ENCODE results near the gene SPTBN4. TPM values are rescaled to one million over a fixed set of nuclear protein-coding genes. Genes with fewer than 3 reads are reported as not detected.
"Not testable (repeated sequence)": the region's sequence is repeated elsewhere in the genome, so short reads cannot be mapped to it uniquely, and the experiment has no call there.

Gene SPTBN4
- total RNA-seq, 1 experiment from 2014 or later: 6.3 TPM

GRCh38 chr19:40458597-40458974 is 8.2 kb upstream of the SPTBN4 start:
- in situ Hi-C loops (cut with HindIII; ENCODE audit: low pct_unique_long_range_greater_than_20kb, low sequenced_read_pairs): no loop called here
- DNase-seq (ENCODE audit: low read depth): no peak

DNA sequence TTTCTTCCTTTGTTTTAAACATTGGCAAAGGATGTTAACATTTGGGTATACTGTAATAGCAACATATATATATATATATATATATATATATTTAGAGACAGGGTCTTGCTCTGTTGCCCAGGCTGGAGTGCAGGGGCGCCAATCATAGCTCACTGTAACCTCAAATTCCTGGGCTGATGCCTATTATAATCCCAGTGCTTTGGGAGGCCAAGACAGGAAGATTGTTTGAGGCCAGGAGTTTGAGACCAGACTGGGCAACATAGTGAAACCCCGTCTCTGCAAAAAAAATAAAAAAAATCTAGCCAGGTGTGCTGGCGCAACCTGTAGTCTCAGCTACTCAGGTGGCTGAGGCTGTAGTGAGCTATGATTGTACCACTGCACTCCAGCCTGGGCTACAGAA is 6.6 kb upstream of the SPTBN4 start:
- no peak for DNase-seq (ENCODE audit: low read depth)
- in situ Hi-C loops (cut with HindIII; ENCODE audit: low pct_unique_long_range_greater_than_20kb, low sequenced_read_pairs): no loop called here

DNA sequence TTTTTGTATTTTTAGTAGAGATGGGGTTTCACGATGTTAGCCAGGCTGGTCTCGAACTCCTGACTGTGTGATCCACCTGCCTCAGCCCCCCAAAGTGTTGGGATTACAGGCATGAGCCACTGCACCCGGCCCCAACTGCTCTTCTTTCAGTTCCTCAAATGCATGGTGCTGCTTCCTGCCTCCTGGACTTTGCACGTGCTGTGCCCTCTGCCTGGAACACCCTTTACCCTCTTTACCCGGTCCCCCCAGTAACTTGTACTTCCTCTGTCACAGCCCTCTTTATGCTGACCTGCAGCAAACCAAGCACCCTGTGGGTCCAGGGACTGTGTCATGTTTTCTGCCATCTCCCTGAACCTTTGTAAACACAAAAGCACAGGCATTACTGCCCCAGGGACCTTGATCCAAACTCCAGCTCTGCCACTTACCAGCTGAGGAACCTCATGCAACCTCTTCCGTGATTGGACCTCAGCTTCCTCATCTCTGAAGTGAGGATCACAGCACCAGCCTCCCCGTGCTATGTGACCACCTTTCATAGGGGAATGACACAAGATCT is 5.1 kb upstream of the SPTBN4 start:
- no peak for DNase-seq (ENCODE audit: low read depth)
- in situ Hi-C loops (cut with HindIII; ENCODE audit: low pct_unique_long_range_greater_than_20kb, low sequenced_read_pairs): no loop called here

DNA sequence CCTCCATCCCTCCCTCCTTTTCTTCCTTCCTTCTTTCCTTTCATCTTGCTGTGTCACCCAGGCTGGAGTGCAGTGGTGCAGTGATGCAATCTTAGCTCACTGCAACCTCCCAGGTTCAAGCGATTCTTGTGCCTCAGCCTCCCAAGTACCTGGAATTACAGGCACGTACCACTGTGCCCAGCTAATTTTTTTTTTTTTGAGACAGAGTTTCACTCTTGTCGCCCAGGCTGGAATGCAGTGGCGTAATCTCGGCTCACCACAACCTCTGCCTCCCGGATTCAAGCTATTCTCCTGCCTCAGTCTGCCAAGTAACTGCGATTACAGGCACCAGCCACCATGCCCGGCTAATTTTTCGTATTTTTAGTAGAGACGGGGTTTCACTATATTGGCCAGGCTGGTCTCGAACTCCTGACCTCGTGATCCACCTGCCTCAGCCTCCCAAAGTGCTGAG is 3.2 kb upstream of the SPTBN4 start:
- peak; percentile 74 for DNase-seq (ENCODE audit: low read depth)
- in situ Hi-C loops (cut with HindIII; ENCODE audit: low pct_unique_long_range_greater_than_20kb, low sequenced_read_pairs): not testable (repeated sequence)

DNA sequence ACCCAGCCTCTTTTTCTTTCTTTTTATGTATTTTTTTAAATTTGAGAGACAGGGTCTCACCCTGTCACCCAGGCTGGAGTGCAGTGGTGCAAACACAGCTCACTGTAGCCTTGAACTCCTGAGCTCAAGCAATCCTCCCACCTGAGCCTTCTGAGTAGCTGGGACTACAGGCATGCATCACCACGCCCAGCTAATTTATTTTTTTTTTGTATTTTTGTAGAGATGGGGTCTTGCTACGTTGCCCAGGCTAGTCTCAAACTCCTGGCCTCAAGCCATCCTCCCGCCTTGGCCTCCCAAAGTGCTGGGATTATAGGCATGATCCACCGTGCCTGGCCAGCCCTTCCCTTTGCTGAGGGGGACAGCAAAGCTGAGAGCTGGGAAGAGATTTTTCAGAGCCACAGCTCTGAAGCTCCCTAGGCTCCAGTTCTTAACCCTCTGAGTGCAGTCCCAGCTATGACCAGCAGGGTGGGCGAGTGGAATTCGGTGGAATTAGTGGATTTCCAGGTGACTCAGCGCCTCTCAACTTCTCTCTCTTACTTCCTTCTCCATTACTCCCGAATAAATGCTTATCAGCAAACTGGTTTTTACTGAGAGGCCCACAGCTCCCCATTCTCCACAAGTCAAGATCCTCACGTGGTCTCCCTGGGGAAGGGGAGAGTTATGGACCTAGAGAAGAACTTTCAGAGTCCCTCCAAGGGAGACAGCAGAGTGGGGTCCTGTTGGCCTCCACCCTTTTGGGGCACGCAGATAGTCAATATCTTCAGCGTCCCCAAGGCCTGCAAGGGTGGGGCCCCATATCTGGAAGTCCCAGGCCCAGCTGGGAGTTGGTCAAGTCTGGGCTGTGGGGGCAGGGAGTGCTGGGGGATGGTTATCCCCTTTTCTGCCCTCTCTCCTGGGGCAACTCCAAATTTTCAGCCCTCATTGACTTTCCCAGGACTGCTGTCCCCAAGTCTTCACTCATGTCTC is 2.5 kb upstream of the SPTBN4 start:
- peak; percentile 92 for DNase-seq (ENCODE audit: low read depth)
- in situ Hi-C loops (cut with HindIII; ENCODE audit: low pct_unique_long_range_greater_than_20kb, low sequenced_read_pairs): no loop called here

DNA sequence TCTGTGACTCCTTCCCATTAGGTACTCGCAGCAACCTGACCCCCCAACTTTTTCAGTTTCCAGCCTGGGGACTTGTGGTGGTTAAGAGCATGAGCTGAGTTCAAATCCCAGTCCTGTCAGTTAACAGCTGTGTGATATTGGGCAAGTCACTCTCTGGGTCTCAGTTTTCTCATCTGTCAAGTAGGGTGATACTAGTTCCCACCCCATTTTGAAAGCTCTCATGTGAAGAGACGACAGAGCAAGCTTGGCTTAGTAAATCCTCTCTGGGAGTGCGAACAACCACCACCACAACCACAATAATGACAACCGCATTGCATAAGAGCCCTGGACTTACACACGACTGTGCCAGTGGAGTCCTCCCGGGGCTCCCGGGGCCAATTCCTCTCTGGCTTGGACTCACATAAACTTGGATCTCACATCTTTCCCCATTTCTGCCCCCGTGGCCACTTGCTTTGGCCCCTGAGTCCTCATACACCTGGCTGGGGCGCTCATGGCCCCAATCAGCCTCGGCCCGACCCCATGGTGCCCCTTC is 1.7 kb upstream of the SPTBN4 start:
- in situ Hi-C loops (cut with HindIII; ENCODE audit: low pct_unique_long_range_greater_than_20kb, low sequenced_read_pairs): no loop called here
- no peak for DNase-seq (ENCODE audit: low read depth)

GRCh38 chr19:40465557-40466218 is 1.1 kb upstream of the SPTBN4 start, which contains the start of gene BLVRB:
TSS of gene BLVRB (minus strand) at chr19:40465745. CDS start at chr19:40465688, 57 bp downstream.
- in situ Hi-C loops (cut with HindIII; ENCODE audit: low pct_unique_long_range_greater_than_20kb, low sequenced_read_pairs): no loop called here

GRCh38 chr19:40466219-40466984 is 399 bp upstream of the SPTBN4 start:
- DNase-seq (ENCODE audit: low read depth): no peak
- in situ Hi-C loops (cut with HindIII; ENCODE audit: low pct_unique_long_range_greater_than_20kb, low sequenced_read_pairs): no loop called here

More at GRCh38 chr19:40465557-40466218, 1.1 kb upstream of the SPTBN4 start, which contains the start of gene BLVRB:
- peak; percentile 100 for DNase-seq (ENCODE audit: low read depth)

GRCh38 chr19:40469011-40469410 is 2.2 kb downstream of the SPTBN4 start:
- in situ Hi-C loops (cut with HindIII; ENCODE audit: low pct_unique_long_range_greater_than_20kb, low sequenced_read_pairs): no loop called here
- no peak for DNase-seq (ENCODE audit: low read depth)

DNA sequence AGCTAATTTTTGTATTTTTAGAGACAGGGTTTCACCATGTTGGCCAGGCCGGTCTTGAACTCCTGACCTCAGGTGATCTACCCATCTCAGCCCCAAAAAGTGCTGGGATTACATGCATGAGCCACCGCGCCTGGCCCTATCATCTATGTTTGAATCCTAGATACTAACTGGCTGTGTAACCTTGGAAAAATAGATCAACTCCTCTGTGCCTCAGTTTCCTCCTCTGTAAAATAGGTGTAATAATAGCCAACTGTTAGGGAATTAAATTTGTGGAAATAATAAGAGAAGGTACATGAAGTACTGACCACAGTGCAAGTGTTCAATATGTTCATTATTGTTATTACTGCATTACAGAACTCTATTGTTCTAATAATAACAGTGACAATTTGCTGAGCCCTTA is 4.3 kb downstream of the SPTBN4 start:
- in situ Hi-C loops (cut with HindIII; ENCODE audit: low pct_unique_long_range_greater_than_20kb, low sequenced_read_pairs): no loop called here
- DNase-seq (ENCODE audit: low read depth): no peak

DNA sequence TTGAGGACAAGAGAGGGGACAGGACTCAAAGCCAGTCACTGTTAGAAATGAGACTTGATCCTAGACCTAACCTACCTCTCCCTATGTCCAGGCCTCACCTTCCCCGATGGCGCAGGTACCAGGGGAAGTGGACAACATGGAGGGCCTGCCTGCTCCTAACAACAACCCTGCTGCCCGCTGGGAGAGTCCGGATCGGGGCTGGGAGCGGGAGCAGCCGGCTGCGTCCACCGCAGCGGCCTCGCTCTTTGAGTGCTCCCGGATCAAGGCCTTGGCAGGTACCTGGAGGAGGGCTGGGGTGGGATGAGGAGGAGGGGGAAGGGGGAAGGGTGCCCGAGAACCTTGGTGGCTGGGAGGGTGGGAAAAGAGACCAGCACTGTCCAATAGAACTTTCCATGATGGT is 5.7 kb downstream of the SPTBN4 start:
- no peak for DNase-seq (ENCODE audit: low read depth)
- in situ Hi-C loops (cut with HindIII; ENCODE audit: low pct_unique_long_range_greater_than_20kb, low sequenced_read_pairs): no loop called here

DNA sequence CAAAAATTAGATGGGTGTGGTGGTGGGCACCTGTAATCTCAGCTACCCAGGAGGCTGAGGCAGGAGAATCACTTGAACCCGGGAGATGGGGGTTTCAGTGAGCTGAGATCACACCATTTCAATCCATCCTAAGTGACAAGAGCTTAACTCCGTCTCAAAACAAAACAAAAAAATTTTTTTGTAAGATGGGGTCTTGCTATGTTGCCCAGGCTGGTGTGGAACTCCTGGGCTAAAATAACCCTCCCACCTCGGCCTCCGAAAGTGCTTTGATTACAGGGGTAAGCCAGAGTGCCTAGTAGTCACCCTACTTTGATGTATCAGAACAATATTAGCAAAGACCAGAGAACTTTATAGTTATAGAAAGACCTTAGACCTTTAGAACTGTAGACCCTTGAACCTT is 7.9 kb downstream of the SPTBN4 start:
- DNase-seq (ENCODE audit: low read depth): no peak
- in situ Hi-C loops (cut with HindIII; ENCODE audit: low pct_unique_long_range_greater_than_20kb, low sequenced_read_pairs): no loop called here

- in situ Hi-C loops (cut with HindIII; ENCODE audit: low pct_unique_long_range_greater_than_20kb, low sequenced_read_pairs); DNase-seq (ENCODE audit: low read depth): not testable (repeated sequence)
Observed at GRCh38 chr19:40475878-40476644, 9.3 kb downstream of the SPTBN4 start.

DNA sequence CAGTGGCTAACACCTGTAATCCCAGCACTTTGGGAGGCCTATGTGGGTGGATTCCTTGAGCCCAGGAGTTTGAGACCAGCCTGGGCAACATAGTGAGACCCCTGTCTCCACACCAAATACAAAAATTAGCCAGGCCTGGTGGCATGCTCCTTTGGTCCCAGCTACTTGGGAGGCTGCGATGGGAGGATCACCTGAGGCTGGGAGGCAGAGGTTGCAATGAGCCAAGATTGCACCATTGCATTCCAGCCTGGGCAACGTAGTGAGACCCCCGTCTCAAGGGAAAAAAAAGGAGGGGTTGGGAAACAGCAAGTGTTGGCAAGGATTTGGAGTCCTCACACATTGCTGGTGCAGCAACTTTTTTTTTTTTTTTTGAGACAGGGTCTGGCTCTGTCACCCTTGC is 19.2 kb downstream of the SPTBN4 start:
- no peak for DNase-seq (ENCODE audit: low read depth)
- in situ Hi-C loops (cut with HindIII; ENCODE audit: low pct_unique_long_range_greater_than_20kb, low sequenced_read_pairs): no loop called here

DNA sequence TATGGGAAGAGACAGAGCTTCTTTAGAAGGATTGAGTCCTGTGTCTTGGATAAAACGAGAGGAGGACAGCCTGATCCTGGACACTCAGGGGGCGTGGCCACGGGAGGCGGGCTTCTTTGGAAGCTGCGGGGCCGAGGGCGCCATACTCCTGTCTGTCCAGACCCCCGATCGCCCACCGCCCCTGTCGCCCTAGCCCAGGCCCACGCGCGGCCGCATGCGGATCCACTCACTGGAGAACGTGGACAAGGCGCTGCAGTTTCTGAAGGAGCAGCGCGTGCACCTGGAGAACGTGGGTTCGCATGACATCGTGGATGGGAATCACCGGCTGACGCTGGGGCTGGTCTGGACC is 23.1 kb downstream of the SPTBN4 start:
- in situ Hi-C loops (cut with HindIII; ENCODE audit: low pct_unique_long_range_greater_than_20kb, low sequenced_read_pairs): no loop called here
- no peak for DNase-seq (ENCODE audit: low read depth)

DNA sequence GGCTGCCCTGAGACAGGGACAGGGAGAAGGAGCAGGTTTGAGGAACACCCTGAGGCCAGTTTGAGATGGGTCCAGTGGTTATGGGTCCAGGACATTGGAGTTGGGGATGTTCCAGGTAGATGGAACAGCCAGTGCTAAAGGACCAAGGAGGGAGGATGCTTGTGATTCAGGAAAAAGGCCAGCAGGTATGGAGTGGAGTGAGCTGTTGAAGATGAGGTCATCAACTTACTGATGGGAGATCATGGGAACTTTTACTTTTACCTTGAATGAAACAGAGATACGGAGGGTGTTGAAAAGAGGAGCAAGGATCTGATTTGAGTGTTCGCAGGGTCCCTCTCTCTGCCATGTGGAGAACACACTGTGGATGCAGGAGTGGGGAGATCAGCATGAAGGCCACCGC is 25.5 kb downstream of the SPTBN4 start:
- in situ Hi-C loops (cut with HindIII; ENCODE audit: low pct_unique_long_range_greater_than_20kb, low sequenced_read_pairs): no loop called here
- DNase-seq (ENCODE audit: low read depth): no peak

DNA sequence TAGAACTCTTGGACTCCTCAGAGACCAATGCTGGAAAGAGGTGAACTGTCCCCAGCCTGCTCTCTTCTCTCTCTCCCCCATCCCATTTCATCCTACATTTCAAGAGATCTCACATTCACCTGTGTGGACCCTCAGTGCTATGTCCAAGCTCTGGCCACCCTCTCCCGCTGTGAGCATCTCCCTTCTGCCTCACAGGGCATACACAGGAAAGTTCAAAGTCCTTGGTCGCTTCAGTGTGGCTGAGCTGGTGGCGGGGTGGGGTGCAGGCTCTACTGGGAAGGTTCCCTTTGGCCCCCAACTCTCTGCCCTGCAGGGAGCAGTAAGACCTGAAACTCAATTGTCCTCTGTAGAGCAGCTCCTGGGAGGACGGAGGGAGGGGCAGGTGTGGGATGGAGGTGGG is 27.0 kb downstream of the SPTBN4 start:
- in situ Hi-C loops (cut with HindIII; ENCODE audit: low pct_unique_long_range_greater_than_20kb, low sequenced_read_pairs): no loop called here
- DNase-seq (ENCODE audit: low read depth): no peak

Measured in Caki2 (cell line).